Subcutaneous preadipocyte (primary cell): ENCODE data around the gene PCNP. TPM values are rescaled to one million over a fixed set of nuclear protein-coding genes. Genes with fewer than 3 reads are reported as not detected.

Source experiments
- small RNA-seq: library from RNA; depleted of rRNA; stranded (forward); fragments of <200 nt; gene quantifications from one replicate; pipeline ENCODE3, GENCODE V24; 2012
- total RNA-seq: library from RNA; depleted of rRNA; stranded (reverse); fragments of >200 nt; gene quantifications from 2 replicates; pipeline ENCODE4 v1.2.3, GENCODE V29; 2012

PCNP gene, protein sequence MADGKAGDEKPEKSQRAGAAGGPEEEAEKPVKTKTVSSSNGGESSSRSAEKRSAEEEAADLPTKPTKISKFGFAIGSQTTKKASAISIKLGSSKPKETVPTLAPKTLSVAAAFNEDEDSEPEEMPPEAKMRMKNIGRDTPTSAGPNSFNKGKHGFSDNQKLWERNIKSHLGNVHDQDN
- 71.6 and 77.2 TPM in 2 replicates for total RNA-seq

DNA sequence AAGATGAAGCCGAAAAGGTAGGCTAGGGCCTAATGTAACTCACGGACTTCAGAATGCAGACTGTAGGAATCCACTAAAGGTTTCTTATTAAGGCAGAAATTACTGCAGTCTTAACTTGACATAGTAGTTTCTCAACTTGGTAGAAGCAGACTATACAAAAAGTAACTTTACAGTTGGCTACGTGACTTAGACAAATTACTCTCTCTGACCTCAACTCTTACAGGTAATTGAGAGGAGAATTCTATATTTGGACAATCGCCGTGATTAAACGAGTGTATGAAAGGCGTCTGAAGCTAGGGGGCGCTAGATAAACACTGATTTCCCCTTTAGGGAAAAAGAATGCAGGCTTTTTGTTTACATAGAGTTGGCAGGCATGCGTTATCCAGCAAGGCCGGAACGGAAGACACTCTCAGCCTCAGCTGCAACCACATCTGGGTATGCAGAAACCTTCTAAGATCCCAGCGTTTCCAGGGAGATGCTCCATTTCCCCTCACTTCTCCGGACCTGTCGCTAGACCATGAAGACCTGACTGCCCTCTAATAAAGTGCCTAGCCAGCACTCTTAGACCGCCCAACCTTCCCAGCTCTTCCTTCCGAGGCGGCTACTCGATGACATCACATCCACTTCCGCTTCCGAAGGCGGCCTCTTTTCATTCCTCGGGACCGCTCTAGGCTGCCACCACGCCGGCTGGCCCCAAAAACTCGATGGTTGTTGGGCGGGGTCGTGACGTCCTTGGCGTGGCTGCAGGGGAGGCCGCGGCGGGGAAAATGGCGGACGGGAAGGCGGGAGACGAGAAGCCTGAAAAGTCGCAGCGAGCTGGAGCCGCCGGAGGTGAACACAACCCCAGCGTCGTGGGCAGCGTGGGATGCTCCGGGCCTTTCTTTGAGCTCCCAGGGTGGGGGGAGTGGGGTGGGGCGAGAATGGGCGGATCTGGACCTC, at the start of gene PCNP:
Gene PCNP, plus strand, starts transcription at position 732 of the 939 bp plus-strand sequence. Its CDS starts 36 bp downstream, at position 768.

DNA sequence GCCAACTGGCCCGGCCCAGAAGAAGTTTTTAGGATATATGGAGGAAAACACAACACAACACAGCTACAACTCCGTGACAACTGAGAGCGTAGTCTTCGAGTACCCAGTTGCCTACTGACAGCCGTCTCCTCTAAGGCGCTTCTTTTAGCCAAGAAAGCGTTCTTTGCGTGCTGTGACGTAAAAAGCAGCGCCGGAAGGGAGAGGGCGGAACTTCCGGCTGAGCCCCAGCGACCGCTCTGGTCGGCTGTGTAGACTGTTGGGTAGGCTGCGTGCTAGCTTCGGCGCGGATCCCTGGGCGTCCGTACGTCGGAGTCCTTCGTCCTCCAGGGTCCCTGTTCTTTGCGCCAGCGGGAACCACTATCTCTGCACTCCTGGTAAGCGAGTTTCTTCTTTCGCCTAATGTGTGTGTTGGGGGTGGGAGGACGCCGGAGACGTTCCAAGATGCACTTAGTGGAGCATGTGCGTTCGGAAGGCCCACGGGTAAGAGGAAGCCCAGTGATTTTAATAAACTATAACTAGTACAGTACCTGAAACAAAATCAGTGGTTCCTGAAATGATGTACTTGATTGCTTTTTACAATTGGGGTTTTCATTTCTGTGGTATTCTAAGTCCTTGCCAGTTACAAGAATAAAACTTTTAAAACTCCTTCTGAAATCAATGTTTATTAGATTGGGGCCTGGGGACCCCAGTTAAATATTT, 12.2 kb upstream of the PCNP start, which contains the start of gene TRMT10C:
Gene TRMT10C, plus strand, starts transcription at position 239 of the 699 bp plus-strand sequence. CDS start 2,914 bp downstream, outside the sequence.

Small RNAs within 50 kb of the gene (small RNA-seq; reads per million reads assigned to genes)
- gene RF00019 (not detected), gene RNU6-1256P (not detected)

Other genes starting within 250 kb of the PCNP start
- gene SENP7, start 61.0 kb upstream of the PCNP start, total RNA-seq: 8.0 and 8.8 TPM in 2 replicates
- 32.7 and 36.4 TPM in 2 replicates for gene TRMT10C, start 12.3 kb upstream of the PCNP start, total RNA-seq
- 25.4 and 32.3 TPM in 2 replicates for gene ZBTB11, start 103.0 kb downstream of the PCNP start, total RNA-seq
- 2,130 and 2,750 TPM in 2 replicates for gene RPL24, start 112.5 kb downstream of the PCNP start, total RNA-seq
- 11.4 and 21.1 TPM in 2 replicates for gene CEP97, start 150.4 kb downstream of the PCNP start, total RNA-seq
- gene NXPE3, start 205.0 kb downstream of the PCNP start, total RNA-seq: 5.9 and 8.8 TPM in 2 replicates